NCI-H460 (cell line): Measurements from ENCODE around the gene RSPO3. TPM values are rescaled to one million over a fixed set of nuclear protein-coding genes. Genes with fewer than 3 reads are reported as not detected.

Source experiments
- total RNA-seq: library from RNA; depleted of rRNA; stranded (reverse); fragments of >200 nt; shearing (Covaris generic); gene quantifications from 2 replicates; pipeline ENCODE4 v1.2.3, GENCODE V29; 2014; rRNA removed

The RSPO3 gene
- total RNA-seq, 1 experiment from 2014 or later = 10.7 TPM

Other genes starting within 250 kb of the RSPO3 start
- 20.8 and 21.2 TPM in 2 replicates for gene RNF146, start 148.2 kb downstream of the RSPO3 start, total RNA-seq
- 55.0 and 71.0 TPM in 2 replicates for gene ECHDC1, start 224.9 kb downstream of the RSPO3 start, total RNA-seq